HG02852 (cell line): ENCODE data around the gene EFHB.
A peak's percentile ranks its signal among the peaks of the same experiment; 100 is the strongest.
"Not testable (repeated sequence)": the region's sequence is repeated elsewhere in the genome, so short reads cannot be mapped to it uniquely, and the experiment has no call there.

Experiments used
- ATAC-seq: cut with Tn5 transposase; IDR thresholded peaks from one replicate; pipeline ENCODE4 v1.9.1; 2021; ENCODE audit warnings: mild to moderate bottlenecking, moderate library complexity; ENCODE audit not compliant: unreplicated experiment

EFHB gene

GRCh38 chr3:19932422-19932821, 1.6 kb downstream of the EFHB start:
- no peak for ATAC-seq

DNA sequence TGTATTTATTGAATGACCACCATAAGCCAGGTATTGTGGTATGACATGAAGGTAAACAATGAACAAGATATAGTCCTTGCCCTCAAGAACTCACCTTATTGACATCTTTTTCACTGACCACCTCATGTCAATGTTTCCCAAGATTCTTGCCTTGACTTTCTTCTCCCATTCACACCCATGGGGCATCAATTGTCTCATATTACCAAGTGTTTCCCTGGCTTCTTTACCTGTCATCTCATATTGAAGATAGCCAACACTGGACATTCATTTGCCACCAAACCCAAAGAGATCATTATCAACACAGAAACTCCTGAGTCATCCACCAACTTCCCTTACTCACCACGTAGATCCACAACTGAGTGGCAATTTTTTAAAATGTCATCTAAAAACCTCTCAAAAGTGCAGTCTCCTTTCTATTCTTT, 2.2 kb downstream of the EFHB start:
- ATAC-seq: peak; percentile 49

DNA sequence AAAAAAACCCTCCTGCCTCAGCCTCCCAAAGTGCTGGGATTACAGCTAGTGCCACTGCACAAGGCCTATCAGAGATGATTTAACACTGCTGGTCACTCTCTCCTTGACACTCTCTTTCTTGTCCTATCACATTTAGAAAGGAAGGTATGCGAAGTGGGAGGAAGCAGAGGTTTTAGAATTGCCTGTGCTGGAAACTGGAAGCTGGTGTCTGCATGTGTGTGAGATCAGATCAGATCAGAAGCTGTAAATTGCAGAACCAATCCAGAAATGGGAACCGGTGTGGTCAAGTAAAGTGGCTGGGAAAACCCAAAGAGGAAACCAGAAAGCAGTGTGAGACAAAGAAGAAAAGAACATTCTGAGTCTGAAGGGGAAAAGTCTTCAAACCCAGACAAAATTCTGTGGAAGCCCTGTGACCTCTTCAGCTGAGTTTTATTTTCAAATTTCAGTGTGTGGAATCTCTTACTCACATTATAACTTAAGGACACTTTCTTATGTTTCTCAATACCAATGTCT, 2.8 kb downstream of the EFHB start:
- peak; percentile 89 for ATAC-seq

- ATAC-seq: no peak
Observed at GRCh38 chr3:19920401-19921080, 13.5 kb downstream of the EFHB start.

- no peak for ATAC-seq
Observed at GRCh38 chr3:19917167-19917566, 16.9 kb downstream of the EFHB start.

DNA sequence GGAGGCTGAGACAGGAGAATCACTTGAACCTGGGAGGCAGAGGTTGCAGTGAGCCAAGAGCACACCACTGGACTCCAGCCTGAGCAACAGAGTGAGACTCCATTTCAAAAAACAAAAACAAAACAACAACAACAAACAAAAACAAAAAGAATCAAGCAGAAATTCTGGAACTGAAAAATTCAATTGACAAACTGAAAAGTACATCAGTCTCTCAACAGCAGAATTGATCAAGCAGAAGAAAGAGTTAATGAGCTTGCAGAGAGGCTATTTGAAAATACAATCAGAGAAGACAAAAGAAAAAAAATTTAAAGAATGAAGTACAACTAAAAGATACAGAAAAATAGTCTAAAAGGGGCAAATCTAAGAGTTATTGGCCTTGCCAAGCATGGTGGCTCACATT, 22.6 kb downstream of the EFHB start:
- no peak for ATAC-seq

DNA sequence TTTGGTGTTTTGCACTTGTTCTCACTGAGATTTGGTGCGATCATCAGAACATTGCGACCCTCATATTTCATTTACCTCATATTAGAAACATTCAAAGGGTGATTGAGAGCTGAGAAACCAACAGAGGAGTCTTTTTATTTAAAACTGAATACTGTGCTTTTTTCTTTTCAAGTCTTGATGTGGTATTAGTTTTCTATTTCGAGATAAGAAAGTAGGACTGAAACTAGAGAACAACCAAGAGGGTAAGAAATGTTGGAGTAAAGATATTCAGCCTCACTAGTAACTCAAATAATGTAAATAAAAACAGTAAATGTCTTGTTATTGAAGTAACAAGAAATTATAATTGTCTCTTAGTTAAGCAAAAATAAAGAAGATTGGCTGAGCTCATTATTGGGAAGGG, 26.5 kb downstream of the EFHB start:
- ATAC-seq: no peak

GRCh38 chr3:19903649-19904048, 30.4 kb downstream of the EFHB start:
- no peak for ATAC-seq

DNA sequence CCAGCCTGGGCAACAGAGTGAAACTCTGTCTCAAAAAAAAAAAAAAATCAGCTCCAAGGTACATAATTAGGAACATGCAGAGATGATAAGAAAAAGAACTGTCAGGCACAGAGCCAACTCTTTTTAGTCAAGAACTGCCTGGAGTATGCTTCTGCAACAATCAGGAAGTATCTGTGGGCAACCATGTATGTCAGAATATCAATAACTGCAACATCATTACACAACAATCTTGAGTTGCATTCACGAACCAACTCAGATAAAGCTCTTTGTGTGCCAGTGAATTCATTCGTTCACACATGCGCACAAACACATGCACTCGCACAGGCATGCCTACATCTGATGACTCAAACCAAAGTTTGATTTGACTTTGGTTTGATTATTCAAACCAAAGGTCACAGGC, 32.1 kb downstream of the EFHB start:
- ATAC-seq: no peak

DNA sequence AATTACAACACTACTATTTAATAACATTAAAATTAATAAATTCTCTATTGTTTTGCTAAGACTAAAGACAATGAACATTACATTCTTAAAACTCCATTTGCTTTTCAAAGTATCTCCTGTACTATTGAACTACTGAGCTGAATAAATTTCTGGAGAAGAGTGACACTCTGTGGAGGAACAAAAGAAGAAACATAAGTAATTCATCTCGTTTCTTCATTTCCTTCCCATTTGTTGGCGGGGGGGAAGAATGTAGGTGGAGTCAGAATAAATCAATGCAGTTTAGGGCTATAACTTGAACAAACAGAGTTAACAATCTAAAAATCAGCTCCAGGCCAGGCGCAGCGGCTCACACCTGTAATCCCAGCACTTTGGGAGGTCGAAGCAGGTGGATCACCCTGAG, 32.7 kb downstream of the EFHB start:
- ATAC-seq: no peak

DNA sequence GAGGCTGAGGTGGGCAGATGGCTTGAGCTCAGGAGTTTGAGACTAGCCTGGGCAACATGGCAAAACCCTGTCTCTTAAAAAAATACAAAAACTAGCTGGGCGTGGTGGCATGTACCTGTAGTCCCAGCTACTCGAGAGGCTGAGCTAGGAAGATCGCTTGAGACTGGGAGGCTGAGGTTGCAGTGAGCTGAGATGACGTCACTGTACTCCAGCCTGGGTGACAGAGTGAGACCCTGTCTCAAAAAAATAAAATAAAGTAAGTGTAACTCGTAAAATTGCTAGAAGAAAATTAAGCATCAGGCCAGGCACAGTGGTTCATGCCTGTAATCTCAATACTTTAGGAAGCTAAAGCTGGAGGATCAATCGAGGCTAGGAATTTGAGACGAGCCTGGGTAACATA, 34.2 kb downstream of the EFHB start:
- not testable (repeated sequence) for ATAC-seq

GRCh38 chr3:19899264-19899663, 34.8 kb downstream of the EFHB start:
- no peak for ATAC-seq

- ATAC-seq: no peak
Observed at GRCh38 chr3:19898721-19899120, 35.3 kb downstream of the EFHB start.

DNA sequence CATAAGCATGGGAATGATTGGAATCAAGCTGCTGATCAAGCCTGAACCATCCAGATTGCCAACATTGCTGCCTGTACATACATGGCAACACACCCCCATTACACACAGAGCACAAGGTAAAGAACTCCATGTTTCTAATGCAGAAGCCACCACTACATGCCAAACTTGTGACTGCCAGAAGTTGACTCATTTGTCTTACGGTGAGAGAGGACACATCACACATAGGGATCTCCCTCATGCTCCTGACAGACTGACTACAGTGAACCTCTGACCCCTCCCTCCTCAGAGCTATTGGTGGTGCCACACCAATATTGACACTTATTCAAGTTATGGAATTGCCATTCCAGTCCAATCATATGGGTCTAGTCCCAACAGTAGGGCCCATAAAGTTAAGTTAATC, 42.3 kb downstream of the EFHB start:
- no peak for ATAC-seq

GRCh38 chr3:19888428-19889152, 45.4 kb downstream of the EFHB start:
- no peak for ATAC-seq

GRCh38 chr3:19887122-19887521, 46.9 kb downstream of the EFHB start:
- not testable (repeated sequence) for ATAC-seq

DNA sequence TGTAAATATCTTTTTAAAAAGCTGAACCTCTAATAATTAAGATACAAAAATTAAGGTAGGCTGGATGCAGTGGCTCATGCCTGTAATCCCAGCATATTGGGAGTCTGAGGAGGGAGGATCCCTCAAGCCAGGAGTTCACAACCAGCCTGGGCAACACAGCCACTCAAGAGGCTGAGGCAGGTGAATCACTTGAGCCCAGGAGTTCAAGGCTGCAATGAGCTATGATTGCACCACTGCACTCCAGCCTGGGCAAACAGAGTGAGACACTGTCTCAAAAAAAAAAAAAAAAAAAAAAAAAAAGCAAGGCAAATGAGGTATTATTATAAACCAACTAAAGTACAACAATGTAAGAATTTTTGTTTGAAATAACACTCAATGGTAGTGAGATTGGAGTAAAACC, 47.6 kb downstream of the EFHB start:
- ATAC-seq: no peak

GRCh38 chr3:19885468-19885867, 48.5 kb downstream of the EFHB start:
- peak; percentile 50 for ATAC-seq

DNA sequence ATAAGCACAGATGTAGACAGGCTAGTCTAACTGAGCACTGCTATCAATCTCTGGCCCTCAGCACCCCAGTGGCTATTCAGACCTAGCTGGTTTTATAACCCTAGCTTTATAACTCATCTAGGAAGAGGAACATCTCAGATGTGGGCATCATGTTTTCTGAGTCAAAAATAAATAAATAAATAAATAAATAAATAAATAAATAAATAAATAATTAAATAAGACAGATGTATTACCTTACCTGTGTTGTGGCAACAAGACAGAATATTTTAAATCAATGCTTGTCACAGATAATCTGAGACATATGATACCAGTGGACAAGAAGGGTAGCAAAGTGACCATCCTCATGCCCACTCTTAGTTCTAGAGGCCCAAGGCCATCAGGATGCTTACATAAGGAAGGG, 52.2 kb downstream of the EFHB start:
- no peak for ATAC-seq

DNA sequence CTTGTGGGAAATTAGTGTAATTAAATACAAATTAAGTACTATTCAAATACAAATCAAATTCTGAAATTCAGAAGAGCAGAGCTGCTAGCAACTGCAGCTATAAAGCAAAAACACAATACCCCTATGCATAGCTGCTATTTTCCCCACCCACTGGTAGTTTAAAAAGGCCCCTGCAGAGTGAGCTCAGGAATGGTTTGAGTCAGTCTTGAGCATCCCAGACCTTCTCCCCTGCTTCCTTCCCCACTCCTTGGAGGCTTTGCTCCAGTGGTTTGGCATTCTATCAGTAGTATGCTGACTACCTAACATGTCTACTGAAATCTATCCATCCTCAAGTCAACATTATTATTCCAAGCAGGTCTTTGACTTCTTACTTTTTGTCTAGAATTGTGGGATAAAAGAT, 53.0 kb downstream of the EFHB start:
- no peak for ATAC-seq

DNA sequence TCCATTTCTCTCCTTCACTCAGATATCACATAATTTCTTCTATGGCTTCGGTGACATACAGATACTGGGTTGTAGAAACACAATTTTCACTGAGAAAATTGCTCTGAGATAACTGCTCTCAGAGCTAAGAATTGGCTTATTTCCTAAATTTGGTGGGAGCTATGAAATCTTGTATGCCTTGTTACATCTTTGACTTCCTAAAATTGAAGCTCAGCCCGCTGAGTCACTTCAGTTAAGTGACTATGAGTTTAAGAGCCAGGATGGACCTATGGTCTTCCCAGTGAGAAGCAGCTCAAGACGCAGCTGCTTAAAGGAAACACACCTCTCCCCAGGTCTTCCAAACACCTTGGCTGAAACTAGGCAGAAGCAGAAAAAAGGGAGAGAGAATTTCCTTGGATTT, 56.4 kb downstream of the EFHB start:
- ATAC-seq: no peak

DNA sequence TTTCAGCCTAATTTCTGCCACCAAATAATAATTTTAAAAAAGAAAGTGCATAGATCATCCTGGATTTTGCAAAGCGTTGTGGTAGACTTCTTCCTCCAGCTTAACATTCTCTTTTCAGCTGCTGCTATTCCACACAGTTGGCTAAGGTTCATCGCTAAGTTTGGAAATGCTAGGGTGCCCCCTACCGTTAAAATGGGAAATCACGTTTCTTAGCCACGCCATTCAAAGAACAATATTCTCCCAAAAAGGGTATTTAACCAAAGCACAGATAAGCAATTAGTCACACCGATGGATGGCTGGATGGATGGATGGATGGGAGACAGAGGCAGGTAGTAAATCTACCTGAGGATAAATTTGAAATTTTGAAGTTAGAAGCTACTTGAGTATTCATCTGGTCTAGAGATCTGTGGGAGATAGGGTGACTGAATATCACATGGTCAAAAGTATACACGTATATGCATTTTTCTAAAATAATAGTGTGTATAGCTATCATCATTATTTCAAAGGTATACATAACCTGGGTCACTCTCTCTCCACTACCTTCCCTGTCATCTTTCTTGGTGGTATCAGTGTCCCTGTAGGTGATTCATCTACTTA, 67.2 kb downstream of the EFHB start:
- peak; percentile 95 for ATAC-seq
